NCI-H2029 treated with DMSO at 0.1 percent for 48 hours (cell line): ENCODE results near the gene PLXNB2.
A peak's percentile ranks its signal among the peaks of the same experiment; 100 is the strongest.
"Not testable (repeated sequence)": the region's sequence is repeated elsewhere in the genome, so short reads cannot be mapped to it uniquely, and the experiment has no call there.

Experiments
- DNase-seq: peaks from one replicate; lab custom pipeline; 2025; lab: John Stamatoyannopoulos, UW

The PLXNB2 gene

DNA sequence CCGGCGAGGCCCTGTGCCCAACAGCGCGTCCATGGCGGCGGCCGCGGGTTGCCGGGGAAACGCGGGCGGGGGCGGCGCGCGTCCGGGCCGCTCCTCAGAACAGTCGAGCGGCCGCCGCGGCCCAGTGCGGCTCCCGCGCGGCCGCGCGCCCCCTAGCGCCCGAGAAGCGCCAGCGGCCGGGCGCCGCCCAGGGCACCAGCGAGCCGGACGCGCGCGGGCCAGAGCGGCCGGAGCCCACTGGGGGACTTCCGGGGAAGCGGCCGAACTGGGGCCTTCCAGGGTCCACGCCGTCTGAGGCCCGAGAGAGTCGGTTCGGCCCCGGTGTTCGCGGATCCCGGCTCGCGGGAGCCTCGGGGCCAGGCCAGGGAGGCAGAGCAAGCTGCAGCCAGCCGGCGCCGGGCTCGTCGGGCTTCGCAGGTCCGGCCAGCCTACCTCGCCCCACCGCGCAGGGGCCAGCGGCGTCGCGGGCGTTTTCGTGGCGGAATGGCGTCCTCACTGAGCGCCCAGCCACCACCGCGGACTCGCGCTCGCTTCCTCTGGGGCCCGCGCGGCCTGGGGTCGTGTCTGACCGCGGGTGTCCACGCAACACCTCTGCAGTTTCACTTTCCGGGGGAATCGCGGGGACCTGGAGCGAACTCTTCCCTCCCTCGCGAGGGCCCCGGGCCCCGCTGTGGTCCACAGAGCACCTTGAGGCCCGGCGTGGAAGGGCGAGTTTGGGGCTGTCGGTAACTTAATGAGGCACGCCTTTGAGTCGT lies 19.7 kb upstream of the PLXNB2 start, which contains the start of gene DENND6B:
Gene DENND6B, minus strand, starts transcription at position 57 of the 755 bp plus-strand sequence. Its CDS starts 24 bp downstream, at position 33.
- DNase-seq = peak; percentile 11

DNA sequence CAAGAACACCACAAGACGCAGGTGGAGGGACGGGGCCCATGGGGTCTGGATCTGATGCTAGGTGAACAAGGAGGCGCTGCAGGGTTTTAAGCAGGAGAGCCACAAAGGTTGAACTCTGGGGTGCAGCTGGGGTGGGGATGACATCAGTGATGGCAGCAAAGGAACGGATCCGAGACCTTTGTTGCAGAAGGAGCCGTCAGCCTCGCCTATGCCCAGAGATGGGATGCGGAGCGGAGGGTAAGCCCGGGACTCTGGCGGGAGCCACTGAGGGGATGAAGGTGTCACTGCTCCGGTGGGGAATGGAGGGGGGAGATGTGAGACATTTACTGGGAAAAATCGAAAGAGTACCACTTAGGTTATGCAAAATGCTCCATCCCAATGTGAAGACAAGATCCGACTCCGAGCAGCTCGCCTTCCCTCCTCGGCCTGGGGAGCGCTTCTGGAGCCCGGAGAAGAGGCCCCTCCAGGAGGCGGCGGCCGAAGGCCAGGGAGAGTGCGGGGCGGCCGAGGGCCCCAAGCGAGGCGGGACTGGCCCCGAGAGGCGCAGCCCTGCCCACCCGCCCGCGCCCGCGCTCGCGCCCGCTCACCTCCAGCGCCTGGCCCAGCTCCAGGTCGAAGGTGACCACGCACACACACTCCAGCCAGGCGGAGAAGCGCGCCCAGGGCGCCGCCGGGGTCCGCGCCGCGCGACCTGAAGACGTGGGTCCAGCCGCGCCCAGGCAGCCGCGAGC lies 18.9 kb upstream of the PLXNB2 start:
- no peak for DNase-seq

DNA sequence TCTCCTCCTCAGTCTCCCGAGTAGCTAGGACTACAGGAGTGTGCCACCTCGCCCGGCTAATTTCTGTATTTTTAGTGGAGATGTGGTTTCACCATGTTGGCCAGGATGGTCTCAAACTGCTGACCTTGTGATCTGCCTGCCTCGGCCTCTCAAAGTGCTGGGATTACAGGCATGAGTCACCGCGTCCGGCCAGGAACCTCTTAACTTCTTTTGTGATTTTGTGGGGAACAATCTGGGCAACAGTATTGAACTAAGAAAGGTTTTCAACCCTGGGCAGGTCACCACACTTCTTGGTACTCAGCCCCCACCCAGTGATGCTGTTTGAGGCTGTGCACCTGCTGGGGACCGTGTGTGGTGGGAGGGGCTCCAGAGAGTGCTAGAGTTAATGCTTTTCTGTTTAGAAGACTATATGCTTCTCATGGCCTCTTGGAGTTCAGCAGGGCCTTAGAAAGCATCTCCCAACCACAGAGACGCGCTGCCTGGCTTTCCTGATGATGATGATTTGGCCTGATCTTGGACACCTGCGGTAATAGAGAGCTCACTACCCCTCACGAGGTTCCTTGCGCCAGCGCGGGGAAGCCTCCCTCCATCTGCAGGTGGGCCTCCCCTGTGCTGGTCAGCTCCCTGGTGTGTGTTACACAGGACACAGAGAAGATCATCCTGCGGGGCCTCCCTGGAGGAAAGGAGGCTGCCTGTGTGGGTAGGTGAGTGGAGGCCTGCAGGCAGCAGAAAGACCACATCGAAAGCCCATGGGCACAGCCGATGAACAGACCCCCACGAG lies 18.2 kb upstream of the PLXNB2 start:
- no peak for DNase-seq

DNA sequence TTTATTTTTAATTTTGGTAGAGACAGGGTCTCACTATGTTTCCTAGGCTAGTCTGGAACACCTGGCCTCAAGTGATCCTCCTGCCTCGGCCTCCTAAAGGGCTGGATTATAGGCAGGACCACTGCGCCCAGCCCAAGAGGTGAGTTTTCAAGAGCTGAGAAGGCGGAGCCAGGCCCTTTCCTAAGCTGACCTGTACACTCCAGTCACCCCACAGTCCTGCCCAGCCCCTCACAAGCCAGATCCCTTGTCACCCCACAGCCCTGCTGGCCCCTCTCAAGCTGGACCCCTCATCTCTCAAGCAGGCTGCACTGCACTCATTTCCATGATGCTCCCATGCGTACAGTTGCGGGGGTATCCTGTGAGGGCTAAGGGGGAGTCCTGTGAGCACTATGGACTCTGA lies 16.5 kb upstream of the PLXNB2 start:
- DNase-seq = no peak

DNA sequence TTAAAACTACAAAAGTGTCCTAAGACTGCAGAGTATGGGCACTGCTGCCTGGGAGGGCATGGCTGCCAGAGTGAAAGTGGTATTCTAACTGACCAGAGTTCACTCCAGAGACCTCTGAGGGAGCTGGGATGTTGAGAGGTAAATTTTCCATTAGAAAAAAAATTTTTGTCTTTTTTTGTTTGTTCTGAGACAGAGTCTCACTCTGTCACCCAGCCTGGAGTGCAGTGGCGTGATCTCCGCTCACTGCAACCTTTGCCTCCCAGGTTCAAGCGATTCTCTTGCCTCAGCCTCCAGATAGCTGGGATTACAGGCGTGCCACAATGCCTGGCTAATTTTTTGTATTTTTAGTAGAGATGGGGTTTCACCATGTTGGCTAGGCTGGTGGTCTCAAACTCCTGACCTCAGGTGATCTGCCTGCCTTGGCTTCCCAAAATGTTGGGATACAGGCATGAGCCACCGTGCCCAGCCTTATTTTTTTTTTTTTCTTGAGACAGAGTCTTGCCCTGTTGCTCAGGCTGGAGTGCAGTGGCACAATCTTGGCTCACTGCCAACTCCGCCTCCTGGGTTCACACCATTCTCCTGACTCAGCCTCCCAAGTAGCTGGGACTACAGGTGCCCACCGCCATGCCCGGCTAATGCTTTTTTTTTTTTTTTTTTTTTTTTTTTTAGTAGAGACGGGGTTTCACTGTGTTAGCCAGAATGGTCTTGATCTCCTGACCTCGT lies 15.1 kb upstream of the PLXNB2 start:
- DNase-seq = not testable (repeated sequence)

DNA sequence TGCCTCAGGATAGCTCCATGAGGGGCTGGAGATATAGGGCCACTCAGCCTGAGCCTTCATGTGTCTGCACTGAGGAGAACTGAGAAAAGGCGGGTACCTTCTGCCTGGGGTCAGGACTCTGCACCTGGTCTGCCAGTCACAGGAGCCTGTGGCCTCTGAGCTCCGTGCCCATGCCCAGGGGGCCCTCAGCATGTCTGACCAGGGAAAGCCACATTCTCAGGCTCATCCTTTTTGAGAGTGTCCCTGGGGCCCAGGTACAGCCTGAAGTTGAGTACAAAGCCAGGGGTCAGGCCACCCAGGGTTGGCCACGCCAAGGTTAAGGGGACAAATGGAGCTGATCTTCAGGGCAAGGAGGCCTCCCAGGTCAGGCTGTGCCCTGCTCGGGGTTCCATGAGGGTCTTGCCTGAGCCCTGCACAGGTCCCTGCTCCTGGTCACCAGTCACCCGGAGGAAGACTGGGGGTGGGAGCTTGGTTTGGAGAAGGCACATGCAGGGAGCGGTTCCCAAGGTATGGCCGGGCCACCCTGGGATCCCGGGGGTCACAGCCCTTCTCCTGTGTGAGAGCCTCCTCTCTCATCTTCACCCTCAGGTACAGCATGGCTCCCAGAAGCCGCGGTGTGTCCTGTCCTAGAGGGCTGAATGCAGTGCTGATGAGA lies 13.4 kb upstream of the PLXNB2 start:
- no peak for DNase-seq

DNA sequence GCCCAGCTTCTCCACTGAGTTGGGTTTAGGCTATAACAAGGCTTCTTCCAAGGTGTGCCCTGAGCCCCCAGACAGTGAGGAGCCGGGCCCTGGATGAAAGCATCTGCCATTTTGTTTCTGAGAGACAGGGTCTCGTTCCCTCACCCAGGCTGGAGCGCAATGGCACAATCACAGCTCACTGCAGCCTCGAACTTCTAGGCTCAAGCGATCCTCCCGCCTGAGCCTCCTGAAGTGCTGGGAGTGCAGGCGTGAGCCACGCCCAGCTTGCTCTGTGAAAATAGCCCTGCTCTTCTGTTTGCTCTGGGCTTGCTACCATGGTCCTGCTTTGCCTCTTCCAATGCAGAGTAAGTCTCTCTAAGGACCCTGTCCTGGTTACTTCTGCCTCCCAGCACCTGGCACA lies 12.7 kb upstream of the PLXNB2 start:
- DNase-seq = no peak

DNA sequence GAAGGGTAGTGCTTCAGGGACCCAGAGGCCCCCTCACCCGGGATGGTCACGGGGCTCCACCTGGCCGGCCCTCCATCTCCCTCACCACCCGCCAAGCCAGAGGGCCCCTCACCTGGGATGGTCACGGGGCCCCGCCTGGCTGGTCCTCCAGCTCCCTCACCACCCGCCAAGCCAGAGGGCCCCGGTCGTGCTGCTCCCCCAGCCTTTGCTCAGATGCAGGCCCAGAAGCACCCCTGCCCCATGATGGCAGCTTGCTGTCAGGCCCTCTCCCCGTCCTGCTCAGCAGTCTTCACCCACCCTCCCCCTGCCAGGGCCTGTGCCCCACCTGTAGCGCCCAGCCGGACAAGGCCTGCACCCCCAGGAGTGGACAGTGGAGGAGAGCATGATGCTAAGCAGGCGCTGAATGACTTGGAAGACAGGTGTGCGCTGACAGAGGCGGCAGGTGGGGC lies 12.1 kb upstream of the PLXNB2 start:
- no peak for DNase-seq

DNA sequence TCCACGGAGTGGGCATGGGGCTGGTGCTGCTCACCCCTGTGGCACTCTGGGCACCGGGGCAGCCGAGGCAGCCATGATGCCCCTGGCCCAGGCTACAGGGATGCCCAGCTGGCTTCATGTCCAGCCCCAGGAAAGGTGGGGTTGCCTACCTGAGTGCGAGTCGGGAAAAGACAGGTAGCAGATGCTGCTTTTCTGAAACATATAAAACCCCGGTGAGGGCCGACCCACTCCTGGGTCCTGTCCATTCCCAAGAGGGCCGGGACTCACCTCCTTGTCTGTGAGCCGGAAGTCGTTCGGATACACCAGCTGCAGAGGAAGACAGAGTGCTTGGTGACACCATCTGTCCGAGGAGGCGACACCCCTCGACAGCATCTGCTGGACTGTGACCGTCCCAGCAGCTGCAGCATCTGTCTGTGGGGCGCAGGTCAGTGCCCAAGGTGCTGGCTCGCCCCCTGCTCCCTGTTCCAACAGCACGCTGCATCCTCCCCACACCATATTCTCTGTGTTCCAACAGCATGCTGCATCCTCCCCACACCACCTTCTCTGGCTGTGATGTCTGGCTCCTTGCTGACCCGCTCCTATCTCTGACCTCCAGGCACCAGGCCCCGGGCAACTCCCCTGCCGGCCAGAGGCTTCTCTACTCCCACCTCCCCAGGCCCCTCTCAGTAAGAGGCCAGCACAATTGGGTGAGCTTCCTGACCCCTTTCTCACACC lies 11.4 kb upstream of the PLXNB2 start:
- no peak for DNase-seq

DNA sequence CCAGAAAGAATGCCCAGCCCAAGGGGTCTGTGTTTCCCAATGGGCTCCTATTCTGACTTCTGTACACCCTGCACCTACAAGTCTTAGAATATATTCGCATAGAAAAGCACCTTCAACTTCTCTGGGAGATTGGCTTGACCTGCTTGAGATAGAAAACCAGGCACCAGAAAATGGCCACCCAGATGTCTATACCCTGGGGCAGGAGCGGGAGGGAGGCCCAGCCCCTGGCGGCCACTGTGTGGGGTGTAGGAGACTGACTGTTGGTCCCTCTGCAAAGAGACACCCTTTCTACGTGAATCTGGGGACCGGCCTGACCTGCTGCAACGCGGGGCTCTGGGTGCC lies 10.9 kb upstream of the PLXNB2 start:
- no peak for DNase-seq

DNA sequence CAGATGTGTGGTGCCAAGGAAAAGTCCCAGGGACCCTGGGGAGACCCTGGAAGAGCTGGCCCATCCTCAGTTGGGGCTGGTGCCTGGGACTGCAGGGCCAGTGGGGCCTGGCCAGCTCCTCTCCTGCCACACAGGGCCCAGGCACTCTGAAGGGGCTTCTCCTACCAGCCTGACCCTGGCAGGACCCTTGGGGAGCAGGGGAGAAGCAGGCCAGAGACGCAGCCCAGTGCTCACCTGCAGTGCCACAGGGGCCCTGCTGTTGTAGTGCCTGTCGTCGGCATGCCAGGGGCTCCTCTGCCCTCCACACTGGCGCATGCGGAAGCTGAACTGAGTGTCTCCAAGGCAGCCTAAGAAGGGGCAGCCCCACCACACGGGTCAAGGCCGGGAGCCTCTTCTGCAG lies 10.2 kb upstream of the PLXNB2 start:
- DNase-seq = no peak

DNA sequence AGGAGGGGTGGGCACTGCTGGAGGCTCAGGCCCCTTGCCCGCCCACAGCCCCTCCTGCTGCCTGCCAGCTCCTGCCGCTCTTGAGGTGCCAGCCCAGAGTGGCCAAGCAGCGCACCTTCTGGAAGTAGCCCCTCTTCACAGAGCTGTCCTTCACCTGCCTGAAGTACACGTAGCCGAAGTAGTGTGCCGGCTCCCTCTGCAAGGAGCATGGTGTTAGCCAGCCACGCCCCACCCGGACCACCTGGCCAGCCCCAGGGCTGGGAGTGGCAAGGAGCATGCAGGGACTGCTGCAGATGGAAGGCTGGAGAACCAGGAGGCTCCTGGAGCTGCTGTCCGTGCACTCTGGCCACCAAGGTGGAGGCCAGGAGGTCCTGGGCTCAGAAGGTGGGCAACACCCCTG lies 9.7 kb upstream of the PLXNB2 start:
- no peak for DNase-seq

DNA sequence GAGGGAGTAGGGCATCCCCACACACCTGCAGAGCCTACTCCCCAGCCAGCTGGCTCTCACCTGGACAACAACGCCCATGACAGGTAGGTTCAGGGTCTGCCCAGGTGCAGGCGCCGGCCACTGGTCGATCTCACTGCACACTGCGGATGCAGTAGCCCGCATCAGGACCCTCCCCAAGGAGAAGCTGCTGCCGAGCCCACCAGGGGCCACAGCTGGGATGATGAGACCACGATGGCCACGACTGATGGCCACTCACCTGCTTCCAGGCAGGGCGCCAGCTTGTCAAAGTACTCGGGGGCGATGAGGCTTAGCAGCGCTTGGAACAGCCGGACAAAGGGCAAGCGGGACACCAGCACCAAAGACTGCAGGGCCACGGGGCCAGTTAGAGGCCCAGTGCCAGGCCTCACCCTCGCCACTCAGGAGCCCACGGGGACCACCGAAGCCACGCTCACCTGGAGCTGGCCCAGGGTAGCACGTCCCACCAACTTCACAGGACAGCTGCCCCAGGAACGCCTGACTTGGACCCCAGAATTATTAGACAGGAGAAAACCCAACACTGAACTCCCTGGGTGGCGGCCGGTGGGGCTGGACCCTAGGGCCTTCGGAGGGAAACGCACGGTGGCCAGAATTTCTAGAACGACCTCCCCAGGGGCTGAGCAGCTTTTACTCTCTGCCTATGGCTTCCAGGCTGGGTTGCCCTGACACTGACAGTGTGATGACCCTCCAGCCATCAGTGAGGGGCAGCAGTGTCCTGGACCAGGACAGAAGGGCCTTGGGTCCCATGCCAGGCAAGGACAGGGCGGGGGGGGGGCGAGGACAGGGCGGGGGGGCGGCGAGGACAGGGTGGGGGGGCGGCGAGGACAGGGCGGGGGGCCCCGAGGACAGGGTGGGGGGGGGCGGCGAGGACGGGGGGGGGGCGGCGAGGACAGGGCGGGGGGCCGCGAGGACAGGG lies 8.9 kb upstream of the PLXNB2 start:
- DNase-seq = no peak

DNA sequence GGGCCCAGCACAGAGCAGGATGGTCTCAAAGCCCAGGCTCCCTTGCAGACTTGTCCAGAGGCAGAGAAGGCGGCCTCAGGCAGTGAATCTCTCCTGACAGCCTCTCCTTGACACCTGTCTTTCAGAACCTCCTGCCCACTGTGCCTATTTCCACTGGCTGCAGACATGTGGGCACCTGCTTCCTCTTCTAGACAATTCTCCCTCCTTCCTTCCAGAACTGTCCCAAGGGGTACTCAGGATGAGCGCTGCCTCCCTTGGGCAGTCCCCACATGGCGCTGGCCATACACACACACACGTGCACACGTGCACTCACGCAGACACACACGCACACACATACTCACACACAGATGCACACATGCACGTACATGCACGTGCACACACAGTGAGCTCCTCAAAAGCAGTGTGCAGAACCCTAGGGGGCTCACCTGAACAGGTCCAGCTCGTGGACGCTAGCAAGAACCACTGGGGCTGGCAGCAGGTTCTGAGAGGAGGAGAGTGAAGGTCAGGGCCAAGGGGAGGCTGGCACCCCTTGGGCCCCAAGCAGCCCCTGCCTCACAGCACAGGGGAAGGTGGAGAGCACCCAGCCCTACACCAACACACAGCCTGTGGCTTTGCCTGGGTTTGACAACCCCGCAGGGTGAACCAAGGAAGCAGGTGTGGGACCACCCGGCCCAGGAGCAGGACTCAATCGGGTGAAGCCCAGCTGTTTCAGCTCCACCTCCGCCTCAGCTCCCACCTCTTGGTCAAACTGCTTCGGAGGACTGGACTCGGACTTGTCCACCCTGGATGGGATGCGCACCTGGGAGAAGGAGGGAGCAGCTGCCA lies 8.1 kb upstream of the PLXNB2 start:
- DNase-seq = no peak

DNA sequence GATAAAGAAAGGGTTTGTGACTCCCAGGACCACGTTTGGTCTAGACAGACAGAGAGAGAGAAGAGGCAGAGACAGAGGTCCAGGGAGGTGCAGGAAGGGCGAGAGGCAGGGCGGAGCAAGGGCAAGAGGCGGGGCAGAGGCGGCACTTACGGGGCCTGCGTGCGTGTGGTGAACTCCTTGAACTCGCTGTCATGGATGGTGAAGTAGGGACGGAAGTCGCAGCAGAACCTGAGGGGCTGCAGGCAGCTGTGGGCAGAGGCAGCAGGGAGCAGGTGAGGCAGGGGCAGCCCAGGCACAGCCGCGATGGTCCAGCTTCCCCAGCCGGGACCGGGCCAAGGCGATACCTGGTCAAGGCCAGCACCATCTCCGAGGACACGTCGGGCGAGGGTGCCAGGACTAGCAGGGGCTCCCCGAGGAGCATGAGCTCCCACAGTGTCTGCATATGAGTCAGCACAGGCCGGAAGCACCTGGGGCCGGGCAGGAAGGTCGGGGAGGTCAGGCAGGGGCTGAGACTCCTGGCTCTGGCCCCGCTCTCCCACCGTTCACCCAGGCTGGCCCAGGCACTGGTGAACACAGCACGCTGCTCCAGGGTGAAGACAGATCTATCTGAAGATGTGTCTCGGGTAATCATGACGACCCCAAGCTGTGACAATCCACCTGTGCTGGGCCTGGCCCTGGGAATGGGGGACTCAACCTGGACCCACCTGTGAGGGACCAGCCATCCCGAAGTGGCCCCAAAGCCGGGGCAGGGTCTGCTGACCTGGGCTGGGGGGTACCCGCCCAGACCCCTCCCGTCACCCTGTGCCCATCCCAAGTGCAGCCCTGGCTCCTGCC lies 7.2 kb upstream of the PLXNB2 start:
- no peak for DNase-seq

DNA sequence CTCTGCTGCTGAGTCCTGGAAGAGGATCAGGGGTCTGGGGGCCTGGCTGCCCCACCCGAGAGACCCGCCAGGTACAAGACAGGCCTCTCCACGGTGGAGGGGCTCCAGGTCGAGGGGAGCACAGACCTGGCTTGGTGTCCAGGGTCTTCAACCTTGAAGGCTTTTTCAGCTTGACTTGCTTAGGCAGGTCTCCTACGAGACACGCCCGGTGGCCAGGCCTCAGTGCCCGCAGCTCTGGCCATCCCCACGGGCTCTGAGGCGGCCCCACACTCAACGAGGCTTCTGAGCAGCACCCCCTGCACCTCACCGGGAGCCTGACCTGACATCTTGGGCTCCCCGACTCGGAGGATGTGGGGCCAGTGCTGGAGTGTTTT lies 6.6 kb upstream of the PLXNB2 start:
- no peak for DNase-seq

DNA sequence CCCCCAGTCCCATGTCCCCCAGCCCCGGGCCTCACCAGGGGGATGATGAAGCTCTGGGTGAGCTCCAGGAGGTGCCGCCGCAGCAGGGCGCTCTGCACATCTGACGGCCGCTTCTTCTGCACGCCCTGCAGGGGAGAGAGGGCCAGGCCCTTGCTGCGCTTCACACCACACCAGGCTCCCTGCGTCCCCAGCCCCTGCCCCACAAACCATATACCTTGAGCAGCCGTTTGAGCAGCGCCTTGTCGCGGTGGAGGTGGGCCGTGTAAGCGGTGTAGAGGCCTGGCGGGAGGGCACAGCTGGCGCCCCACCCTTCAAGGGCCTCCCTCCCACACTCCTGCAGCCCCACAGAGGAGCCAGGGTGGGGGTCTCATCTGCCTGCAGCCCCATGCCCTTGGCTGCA lies 6.2 kb upstream of the PLXNB2 start:
- no peak for DNase-seq

DNA sequence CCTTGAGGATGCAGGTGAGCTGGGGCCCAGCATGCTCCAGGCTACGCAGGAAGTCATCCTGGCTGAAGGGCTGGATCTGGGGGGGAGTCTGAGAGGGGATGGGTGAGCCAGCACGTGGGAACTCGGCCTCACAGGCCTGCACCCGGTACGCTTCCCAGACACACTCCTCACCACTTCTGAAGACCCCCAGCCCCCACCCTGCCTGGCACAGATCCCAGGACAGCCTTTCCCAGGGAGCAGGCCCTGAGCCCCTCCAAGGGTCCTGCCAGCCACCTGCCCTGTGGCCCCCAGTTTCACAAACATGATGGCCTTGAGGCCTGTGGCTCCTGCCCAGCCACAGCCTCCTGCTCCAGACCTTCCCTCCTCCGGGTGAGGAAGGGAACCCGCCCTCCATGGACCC lies 5.6 kb upstream of the PLXNB2 start:
- DNase-seq = no peak
